Glutamatergic neuron (in vitro differentiated cells): Measurements from ENCODE around the gene CDHR2. TPM values are rescaled to one million over a fixed set of nuclear protein-coding genes. Genes with fewer than 3 reads are reported as not detected.

Experiments
- DNase-seq: peaks from one replicate; pipeline ENCODE4 v3.0.0; 2022
- H3K27ac Mint-ChIP-seq: one replicate; pipeline ENCODE4 v1.8.0; 2020; ENCODE audit warnings: mild to moderate bottlenecking, mixed read lengths, inconsistent platforms; ENCODE audit not compliant: unreplicated experiment
- H3K27me3 Mint-ChIP-seq: one replicate; pipeline ENCODE4 v1.8.0; 2020; ENCODE audit warnings: mild to moderate bottlenecking, moderate library complexity, mixed read lengths, inconsistent platforms; ENCODE audit not compliant: unreplicated experiment
- H3K36me3 Mint-ChIP-seq: one replicate; pipeline ENCODE4 v1.8.0; 2020; ENCODE audit warnings: mild to moderate bottlenecking, mixed read lengths, inconsistent platforms; ENCODE audit not compliant: unreplicated experiment
- H3K4me1 Mint-ChIP-seq: one replicate; pipeline ENCODE4 v1.8.0; 2020; ENCODE audit warnings: mild to moderate bottlenecking, low read depth, mixed read lengths, inconsistent platforms; ENCODE audit not compliant: unreplicated experiment
- H3K4me3 Mint-ChIP-seq: one replicate; pipeline ENCODE4 v1.8.0; 2020; ENCODE audit warnings: mild to moderate bottlenecking, mixed read lengths, inconsistent platforms; ENCODE audit not compliant: unreplicated experiment
- H3K9me3 Mint-ChIP-seq: one replicate; pipeline ENCODE4 v1.8.0; 2020; ENCODE audit warnings: mild to moderate bottlenecking, moderate library complexity, mixed read lengths, inconsistent platforms; ENCODE audit not compliant: unreplicated experiment
- CTCF ChIP-seq: fragments of 200-600 bp; sonication (generic); IDR thresholded peaks from one replicate; pipeline ENCODE4 v1.5.0; 2021; ENCODE audit not compliant: partially characterized antibody, unreplicated experiment
- total RNA-seq: library from RNA; stranded (reverse); fragmentation: NEBNext Ultra II Directional; extraction: Animal tissue kit (Norgen Biotek cat#: 25700); gene quantifications from one replicate; pipeline ENCODE4 v1.2.1, GENCODE V29; 2021; ENCODE audit not compliant: unreplicated experiment

Gene CDHR2
- total RNA-seq, 1 donor from 2014 or later, result 0.29 TPM

DNA sequence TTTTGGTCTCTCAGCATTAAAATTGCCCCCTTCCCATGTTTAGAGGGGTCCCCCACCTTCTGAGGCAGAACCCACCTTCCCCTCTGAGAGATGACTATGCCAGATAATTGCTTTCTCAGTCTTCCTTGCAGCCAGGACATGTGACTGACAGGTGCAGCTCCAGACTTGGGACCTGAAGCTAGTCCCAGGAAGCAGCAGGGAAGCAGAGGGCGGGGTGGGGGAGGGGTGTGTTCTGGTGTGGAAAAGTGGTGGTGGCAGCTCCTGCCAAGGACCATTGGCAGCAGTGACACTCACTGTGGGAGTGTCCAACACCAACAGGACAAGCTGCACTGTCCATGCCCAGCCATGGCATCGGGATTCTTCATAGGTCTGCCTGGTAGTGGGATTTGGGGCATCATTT is 83.6 kb downstream of the CDHR2 start:
- no peak overlapping the region for H3K4me3 Mint-ChIP-seq
- TF ChIP-seq CTCF, result no peak
- peaks cover 22% of the 10 kb centered on the region for H3K27me3 Mint-ChIP-seq
- no peak overlapping the region for H3K27ac Mint-ChIP-seq
- peaks cover 14% of the 10 kb centered on the region for H3K4me1 Mint-ChIP-seq
- peaks cover 10% of the 10 kb centered on the region for H3K9me3 Mint-ChIP-seq
- peaks cover 4% of the 10 kb centered on the region for H3K36me3 Mint-ChIP-seq
- no peak for DNase-seq

DNA sequence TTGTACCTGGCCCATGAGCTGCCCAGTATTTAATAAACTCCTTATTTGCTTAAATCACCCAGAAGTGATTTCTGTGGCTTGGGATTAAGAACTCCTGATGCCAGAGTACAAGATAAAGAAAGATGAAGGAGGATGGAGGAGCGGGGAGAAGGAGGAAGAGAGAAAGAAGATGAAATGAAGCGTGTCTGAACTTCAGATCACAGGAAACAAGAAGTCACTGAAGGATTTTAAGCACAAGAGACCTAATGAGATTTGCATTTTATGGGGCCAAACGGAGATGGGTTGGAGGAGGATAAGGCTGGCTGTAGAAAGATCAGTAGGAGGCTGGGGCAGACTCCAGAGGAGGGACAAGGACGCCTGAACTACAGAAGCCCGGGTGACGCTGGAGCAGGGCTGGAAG is 84.5 kb downstream of the CDHR2 start:
- peaks cover 8% of the 10 kb centered on the region for H3K9me3 Mint-ChIP-seq
- DNase-seq, result no peak
- H3K4me1 Mint-ChIP-seq, result peaks cover 6% of the 10 kb centered on the region
- no peak overlapping the region for H3K4me3 Mint-ChIP-seq
- peaks cover 20% of the 10 kb centered on the region for H3K27me3 Mint-ChIP-seq
- TF ChIP-seq CTCF, result no peak
- H3K36me3 Mint-ChIP-seq, result peaks cover 11% of the 10 kb centered on the region
- no peak overlapping the region for H3K27ac Mint-ChIP-seq

- peaks cover 11% of the 10 kb centered on the region for H3K36me3 Mint-ChIP-seq
Observed at GRCh38 chr5:176636426-176636825, 87.3 kb downstream of the CDHR2 start.

DNA sequence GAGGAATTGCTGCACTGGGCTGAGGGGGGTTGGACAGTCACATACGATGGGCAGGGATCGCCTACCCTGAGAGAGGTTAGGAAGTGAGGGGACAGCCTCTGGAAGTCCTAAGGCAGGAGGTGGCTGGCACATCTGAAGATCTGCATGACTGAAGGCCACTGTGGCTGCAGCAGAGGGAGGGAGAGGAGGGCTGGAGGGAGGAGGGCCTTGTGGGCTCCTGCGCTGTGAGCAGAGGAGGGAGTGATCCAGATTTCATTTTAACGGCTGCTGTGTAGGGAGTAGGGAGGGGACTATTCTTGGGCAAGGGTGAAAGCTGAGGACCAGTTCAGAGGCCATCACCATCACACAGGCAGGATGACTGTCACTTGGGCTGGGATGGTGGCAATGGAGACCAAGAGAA is 88.4 kb downstream of the CDHR2 start:
- no peak for DNase-seq
- TF ChIP-seq CTCF, result no peak
- H3K27me3 Mint-ChIP-seq, result peaks cover 6% of the 10 kb centered on the region

More at GRCh38 chr5:176636426-176636825, 87.3 kb downstream of the CDHR2 start:
- Mint-ChIP-seq H3K27me3 (peaks cover 11% of the 10 kb centered on the region), H3K4me1 (peaks cover 2% of the 10 kb centered on the region), H3K4me3 (no peak overlapping the region), H3K27ac (no peak overlapping the region), H3K9me3 (peaks cover 3% of the 10 kb centered on the region)
- DNase-seq, result no peak
- TF ChIP-seq CTCF, result no peak

DNA sequence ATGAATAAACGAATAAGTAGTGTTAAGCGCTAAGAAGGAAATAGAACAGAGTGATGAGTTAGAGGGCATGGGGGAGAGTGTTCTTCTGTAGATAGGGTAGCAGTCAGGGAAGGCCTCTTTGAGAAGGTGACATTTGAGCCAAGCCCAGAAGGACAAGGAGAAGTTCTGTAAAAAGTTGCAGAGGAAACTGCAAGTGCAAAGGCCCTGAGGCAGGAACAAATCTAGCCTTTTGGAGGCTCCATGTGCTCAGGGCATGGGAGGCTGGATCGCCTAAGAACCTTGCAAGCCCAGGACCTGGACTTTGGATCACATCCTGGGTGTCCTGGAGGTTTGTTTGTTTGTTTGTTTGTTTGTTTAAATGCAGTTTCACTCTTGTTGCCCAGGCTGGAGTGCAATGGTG is 89.3 kb downstream of the CDHR2 start:
- Mint-ChIP-seq H3K27ac (no peak overlapping the region), H3K9me3 (peaks cover 3% of the 10 kb centered on the region), H3K4me1 (peaks cover 2% of the 10 kb centered on the region), H3K4me3 (no peak overlapping the region), H3K36me3 (peaks cover 11% of the 10 kb centered on the region), H3K27me3 (peaks cover 6% of the 10 kb centered on the region)
- DNase-seq, result no peak
- TF ChIP-seq CTCF, result no peak

More for the DNA sequence above, 88.4 kb downstream of the CDHR2 start:
- peaks cover 3% of the 10 kb centered on the region for H3K9me3 Mint-ChIP-seq
- no peak overlapping the region for H3K27ac Mint-ChIP-seq
- H3K4me1 Mint-ChIP-seq, result peaks cover 2% of the 10 kb centered on the region
- peaks cover 11% of the 10 kb centered on the region for H3K36me3 Mint-ChIP-seq
- no peak overlapping the region for H3K4me3 Mint-ChIP-seq
